GM13976 (cell line): ENCODE data around the gene WDR20.

Source experiments
- DNase-seq: peaks from one replicate; pipeline ENCODE4 v3.0.0; 2012; ENCODE audit warnings: low spot score
- CTCF ChIP-seq: IDR thresholded peaks from 2 replicates; pipeline ENCODE4 v1.5.1; 2012; ENCODE audit warnings: borderline replicate concordance, mild to moderate bottlenecking; ENCODE audit not compliant: insufficient read depth; ENCODE audit errors: extremely low read depth, missing control alignments, control extremely low read depth
- in situ Hi-C: fragments of 300-500 bp; cut with MboI; formaldehyde crosslinking; loops from one replicate; pipeline ENCODE4 v1.12.0; 2022; ENCODE audit warnings: low sequenced_read_pairs, mixed read lengths, inconsistent platforms; ENCODE audit not compliant: unreplicated experiment

Gene WDR20

DNA sequence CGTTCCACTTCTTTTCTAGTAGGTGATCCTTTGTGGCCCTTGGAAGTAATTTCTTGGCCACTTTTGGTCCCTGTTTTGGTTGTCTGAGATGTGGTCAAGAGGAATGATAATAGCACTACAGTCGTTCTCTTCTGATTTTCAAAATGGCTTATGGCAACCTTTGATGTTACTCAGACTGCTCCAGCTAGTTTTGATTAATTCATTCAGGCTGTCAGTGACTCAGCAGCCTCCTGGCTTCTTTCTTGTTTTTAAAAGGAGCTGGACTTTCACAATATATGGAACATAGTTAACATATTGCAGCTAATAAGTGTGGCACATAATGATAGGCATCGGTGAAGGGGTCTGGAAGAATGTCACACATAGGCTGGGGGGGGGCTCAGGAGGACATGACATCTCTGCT, 47.3 kb downstream of the WDR20 start:
- TF ChIP-seq CTCF, result no peak
- DNase-seq, result no peak
- in situ Hi-C loops, result no loop called here

GRCh38 chr14:102187568-102188001, 47.9 kb downstream of the WDR20 start:
- in situ Hi-C loops, result no loop called here
- TF ChIP-seq CTCF, result no peak
- no peak for DNase-seq

DNA sequence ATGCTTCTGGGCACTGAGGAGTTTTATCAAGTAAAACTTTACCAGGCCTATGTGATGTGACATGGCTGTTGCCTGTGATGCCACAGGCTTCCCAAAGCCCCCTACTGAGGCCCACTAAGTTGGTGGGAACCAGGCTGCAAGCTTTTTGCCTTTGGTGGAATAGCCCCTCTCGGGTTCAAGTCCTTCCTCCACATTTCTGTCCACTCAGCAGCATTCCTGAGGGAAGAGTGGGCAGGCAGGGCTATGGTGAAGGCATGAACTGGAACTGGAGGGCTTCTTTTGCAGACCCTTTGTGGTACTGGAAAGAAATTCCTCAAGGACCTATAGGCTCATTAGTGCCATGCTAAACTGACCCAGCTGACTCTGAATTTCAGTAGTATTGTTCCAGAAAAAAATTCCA, 48.5 kb downstream of the WDR20 start:
- no peak for TF ChIP-seq CTCF
- in situ Hi-C loops, result no loop called here
- DNase-seq, result no peak

- no peak for DNase-seq
- in situ Hi-C loops, result no loop called here
- no peak for TF ChIP-seq CTCF
Observed at GRCh38 chr14:102189874-102190273, 50.2 kb downstream of the WDR20 start.

GRCh38 chr14:102192840-102193502, 53.3 kb downstream of the WDR20 start:
- in situ Hi-C loops, result no loop called here
- TF ChIP-seq CTCF, result no peak
- DNase-seq, result no peak

- TF ChIP-seq CTCF, result no peak
- DNase-seq, result no peak
- in situ Hi-C loops, result no loop called here
Observed at GRCh38 chr14:102194856-102195255, 55.2 kb downstream of the WDR20 start.
